CD8-positive, alpha-beta memory T cell (primary cell): Measurements from ENCODE around the gene CDK5RAP2. TPM values are rescaled to one million over a fixed set of nuclear protein-coding genes. Genes with fewer than 3 reads are reported as not detected.

Experiments
- CTCF ChIA-PET: fragments of 350-600 bp; sonication (Branson Sonifier 250); formaldehyde crosslinking; loops from one replicate; lab custom pipeline; 2021; ENCODE audit warnings: antibody characterized with exemption; lab: Charles Lee
- POLR2A ChIA-PET: fragments of 350-600 bp; sonication (Branson Sonifier 250); formaldehyde crosslinking; loops from one replicate; lab custom pipeline; 2021; ENCODE audit warnings: antibody characterized with exemption; lab: Charles Lee
- DNase-seq, 5 donors: peaks; one replicate each; pipeline versions ENCODE4 v3.0.0 to v3.0.0-alpha.2; 2020 to 2022; ENCODE audit warnings: mixed read lengths in 1 of 5
- H3K27ac ChIP-seq: one replicate; pipeline ENCODE4 v1.7.0; 2013; ENCODE audit warnings: low read depth, mild to moderate bottlenecking, low read length, moderate library complexity
- H3K27me3 ChIP-seq: 2 replicates; pipeline ENCODE4 v1.7.0; 2013; ENCODE audit warnings: low read length, mild to moderate bottlenecking; ENCODE audit not compliant: insufficient read depth, poor library complexity, severe bottlenecking
- H3K36me3 ChIP-seq: 2 replicates; pipeline ENCODE4 v1.7.0; 2013; ENCODE audit warnings: mild to moderate bottlenecking, low read length, moderate library complexity; ENCODE audit not compliant: insufficient read depth
- H3K4me1 ChIP-seq: 2 replicates; pipeline ENCODE4 v1.7.0; 2013; ENCODE audit warnings: mild to moderate bottlenecking, low read length, moderate library complexity; ENCODE audit not compliant: insufficient read depth
- H3K4me3 ChIP-seq: 2 replicates; pipeline ENCODE4 v1.7.0; 2013; ENCODE audit warnings: mild to moderate bottlenecking, low read length
- H3K9me3 ChIP-seq: 2 replicates; pipeline ENCODE4 v1.7.0; 2013; ENCODE audit warnings: mild to moderate bottlenecking, low read length
- H3K27ac Mint-ChIP-seq, 8 donors: one replicate each; pipeline ENCODE4 v1.8.0; 2020 to 2021; ENCODE audit warnings: mixed read lengths in 8 of 8, mild to moderate bottlenecking in 6 of 8, inconsistent platforms in 3 of 8, moderate library complexity in 3 of 8
- H3K27me3 Mint-ChIP-seq, 2 donors: one replicate each; pipeline ENCODE4 v1.8.0; 2020 to 2021; ENCODE audit warnings: mixed read lengths in 2 of 2, mild to moderate bottlenecking in 1 of 2, moderate library complexity in 1 of 2
- H3K36me3 Mint-ChIP-seq, 3 donors: one replicate each; pipeline ENCODE4 v1.8.0; 2020 to 2021; ENCODE audit warnings: mixed read lengths in 3 of 3, inconsistent platforms in 1 of 3, mild to moderate bottlenecking in 1 of 3
- H3K4me1 Mint-ChIP-seq, 3 donors: one replicate each; pipeline ENCODE4 v1.8.0; 2020 to 2021; ENCODE audit warnings: mixed read lengths in 3 of 3, inconsistent platforms in 1 of 3, mild to moderate bottlenecking in 1 of 3
- H3K4me3 Mint-ChIP-seq, 7 donors: one replicate each; pipeline ENCODE4 v1.8.0; 2020 to 2021; ENCODE audit warnings: mixed read lengths in 7 of 7, mild to moderate bottlenecking in 6 of 7, moderate library complexity in 4 of 7, inconsistent platforms in 2 of 7
- H3K9me3 Mint-ChIP-seq, 5 donors: one replicate each; pipeline ENCODE4 v1.8.0; 2020 to 2022; ENCODE audit warnings: mixed read lengths in 5 of 5, mild to moderate bottlenecking in 3 of 5, moderate library complexity in 2 of 5, inconsistent platforms in 1 of 5
- polyA plus RNA-seq: library from polyadenylated mRNA; unstranded; fragments of 300-500 nt; fragmentation: Illumina TruSeq; gene quantifications from one replicate; pipeline ENCODE4 v1.2.3, GENCODE V29; 2021
- total RNA-seq, 2 experiments: library from RNA; stranded (reverse); gene quantifications; one replicate each; pipeline ENCODE4 v1.2.3, GENCODE V29; 2021

The CDK5RAP2 gene
- total and polyA plus RNA-seq, 3 experiments from 2014 or later = 34.0 to 56.8 (median 56.6) TPM

DNA sequence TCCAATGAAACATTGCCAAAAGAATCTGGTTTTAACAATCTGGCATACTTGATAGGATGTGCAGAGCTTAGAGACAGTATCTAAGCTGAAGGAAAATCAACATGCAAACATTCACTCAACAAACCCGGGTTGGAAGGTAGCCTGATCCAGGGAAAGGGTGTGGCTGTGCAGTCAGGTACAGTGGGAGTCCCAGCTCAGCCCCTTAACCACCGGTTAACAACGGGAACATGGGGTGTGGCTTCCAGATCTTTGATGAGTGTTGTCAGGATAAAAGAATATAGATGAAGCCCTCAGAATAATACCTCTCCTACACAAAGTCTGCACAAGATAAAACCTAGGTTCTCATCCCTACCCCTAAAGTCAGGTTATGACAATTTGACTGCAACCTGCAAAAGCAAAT is 127.3 kb downstream of the CDK5RAP2 start:
- Histone ChIP-seq H3K36me3 (peaks cover 26% of the 10 kb centered on the region), H3K27ac (no peak overlapping the region), H3K4me1 (no peaks in the 10 kb centered on the region), H3K4me3 (no peak overlapping the region), H3K9me3 (no peaks in the 10 kb centered on the region), H3K27me3 (no peaks in the 10 kb centered on the region)
- H3K9me3 Mint-ChIP-seq = no peaks in the 10 kb centered on the region
- peaks cover 0 to 24% (median 11%) of the 10 kb centered on the region in 3 donors for H3K4me1 Mint-ChIP-seq
- DNase-seq = no peak
- ChIA-PET POLR2A (no interaction called here), CTCF (no interaction called here)
- peaks cover 28 to 94% (median 37%) of the 10 kb centered on the region in 3 donors for H3K36me3 Mint-ChIP-seq
- H3K27me3 Mint-ChIP-seq = no peaks in the 10 kb centered on the region
- no peak overlapping the region for H3K27ac Mint-ChIP-seq
- no peak overlapping the region for H3K4me3 Mint-ChIP-seq

DNA sequence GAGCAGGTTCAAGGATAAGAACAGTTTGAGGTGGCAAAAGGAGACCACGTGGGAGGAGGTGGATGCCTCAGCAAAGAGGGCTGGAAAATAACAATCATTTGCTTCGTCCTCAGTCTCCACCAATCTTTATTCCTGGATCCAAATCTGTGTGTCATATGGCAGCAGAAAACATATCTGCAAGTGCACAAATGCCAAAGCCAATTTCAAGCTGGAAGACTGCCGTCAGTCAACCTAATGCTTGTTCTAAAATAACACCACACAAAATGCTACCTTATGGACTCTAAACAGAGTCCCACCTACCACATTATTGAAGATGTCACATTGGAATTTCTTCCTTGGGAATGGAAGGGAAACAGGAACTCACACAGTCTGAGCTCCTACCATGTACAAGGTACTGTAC is 129.1 kb downstream of the CDK5RAP2 start:
- DNase-seq = no peak
- Mint-ChIP-seq H3K4me3 (no peak overlapping the region), H3K27ac (peak overlapping the region in 1 of 8 donors; percentile 22), H3K4me1 (peaks cover 10 to 37% (median 20%) of the 10 kb centered on the region in 3 donors), H3K27me3 (no peaks in the 10 kb centered on the region), H3K36me3 (peaks cover 21 to 89% (median 29%) of the 10 kb centered on the region in 3 donors), H3K9me3 (no peaks in the 10 kb centered on the region)
- Histone ChIP-seq H3K4me1 (peaks cover 4% of the 10 kb centered on the region), H3K4me3 (no peak overlapping the region), H3K36me3 (peaks cover 19% of the 10 kb centered on the region), H3K27me3 (no peaks in the 10 kb centered on the region), H3K27ac (no peak overlapping the region), H3K9me3 (no peaks in the 10 kb centered on the region)
- POLR2A ChIA-PET = no interaction called here
- CTCF ChIA-PET = no interaction called here

DNA sequence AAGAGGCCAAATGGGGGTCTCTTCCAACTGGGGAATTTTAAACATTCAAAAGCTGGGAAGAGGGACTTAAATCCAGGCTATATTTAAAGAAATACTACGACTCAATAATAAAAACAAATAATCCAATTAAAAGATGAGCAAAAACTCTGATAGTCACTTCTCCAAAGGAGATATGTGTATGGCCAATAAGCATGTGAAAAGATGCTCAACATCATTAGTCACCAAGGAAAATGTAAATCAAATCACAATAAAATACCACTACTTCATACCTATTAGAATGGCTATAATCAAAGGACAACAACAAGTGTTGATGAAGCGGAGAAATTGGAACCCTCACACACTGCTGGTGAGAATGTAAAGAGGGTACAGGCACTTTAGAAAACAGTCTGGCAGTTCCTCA is 130.4 kb downstream of the CDK5RAP2 start:
- no peaks in the 10 kb centered on the region for H3K27me3 ChIP-seq
- Mint-ChIP-seq H3K9me3 (no peaks in the 10 kb centered on the region), H3K4me1 (peaks cover 10 to 37% (median 20%) of the 10 kb centered on the region in 3 donors), H3K27ac (no peak overlapping the region), H3K27me3 (no peaks in the 10 kb centered on the region), H3K36me3 (peaks cover 14 to 77% (median 22%) of the 10 kb centered on the region in 3 donors), H3K4me3 (no peak overlapping the region)
- no peaks in the 10 kb centered on the region for H3K9me3 ChIP-seq
- H3K4me3 ChIP-seq = no peak overlapping the region
- ChIA-PET POLR2A (no interaction called here), CTCF (no interaction called here)
- no peak overlapping the region for H3K27ac ChIP-seq
- peaks cover 23% of the 10 kb centered on the region for H3K36me3 ChIP-seq
- DNase-seq = no peak
- peaks cover 4% of the 10 kb centered on the region for H3K4me1 ChIP-seq

DNA sequence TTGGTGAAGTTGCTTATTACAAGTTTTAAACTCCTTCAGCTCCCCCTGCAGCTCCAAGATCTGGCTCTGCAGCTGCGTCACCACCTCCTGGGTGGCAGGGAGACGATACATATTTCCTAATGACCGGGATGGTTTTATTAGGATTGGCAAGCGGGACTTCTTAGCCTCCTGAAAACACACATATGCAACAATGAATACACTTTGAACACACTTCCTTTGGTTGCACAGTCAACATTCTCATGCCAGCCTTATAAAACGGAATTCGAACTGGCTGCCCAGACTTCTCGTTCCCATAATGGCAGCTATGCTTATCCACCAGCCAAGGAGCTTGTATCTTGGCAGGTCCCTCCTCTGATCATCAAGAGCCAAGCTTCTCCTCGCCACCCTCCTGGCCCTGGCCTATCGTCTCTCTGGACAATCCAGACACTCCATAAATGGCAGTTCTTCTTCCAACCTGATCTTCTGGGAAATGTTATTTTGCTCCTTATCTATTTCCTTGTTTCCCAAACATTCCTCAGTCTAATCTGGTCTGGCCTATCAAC is 131.9 kb downstream of the CDK5RAP2 start:
- H3K4me1 Mint-ChIP-seq = peaks cover 10 to 37% (median 20%) of the 10 kb centered on the region in 3 donors
- H3K27me3 Mint-ChIP-seq = no peaks in the 10 kb centered on the region
- Histone ChIP-seq H3K4me1 (peaks cover 4% of the 10 kb centered on the region), H3K36me3 (peaks cover 18% of the 10 kb centered on the region), H3K9me3 (no peaks in the 10 kb centered on the region), H3K27me3 (no peaks in the 10 kb centered on the region), H3K4me3 (no peak overlapping the region), H3K27ac (no peak overlapping the region)
- H3K27ac Mint-ChIP-seq = peak overlapping the region in 2 of 8 donors; percentile 48 to 87
- no peak overlapping the region for H3K4me3 Mint-ChIP-seq
- POLR2A ChIA-PET = no interaction called here
- no peak for DNase-seq
- peaks cover 12 to 69% (median 25%) of the 10 kb centered on the region in 3 donors for H3K36me3 Mint-ChIP-seq
- CTCF ChIA-PET = no interaction called here
- H3K9me3 Mint-ChIP-seq = no peaks in the 10 kb centered on the region

DNA sequence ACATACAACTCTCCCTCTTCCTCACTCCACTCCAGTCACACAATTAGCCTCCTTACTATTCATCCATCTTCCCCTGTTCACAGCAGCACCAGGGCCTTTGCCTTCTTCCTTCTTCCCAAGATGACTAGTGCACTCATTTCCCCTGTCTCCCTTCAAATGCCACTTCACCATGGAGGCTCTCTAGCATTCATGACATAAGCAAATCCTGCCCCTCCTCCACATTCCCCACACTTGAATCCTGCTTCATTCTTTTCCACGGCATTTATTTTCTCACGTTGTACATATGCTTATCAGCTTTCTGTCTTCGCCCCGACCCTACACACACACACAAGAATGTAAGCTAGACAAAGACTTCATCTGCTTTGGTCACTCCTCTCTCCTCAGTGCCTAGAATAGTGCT is 133.3 kb downstream of the CDK5RAP2 start:
- H3K27ac Mint-ChIP-seq = peak overlapping the region in 7 of 8 donors; percentile 1 to 58 (median 46)
- peak overlapping the region in 1 of 7 donors; percentile 14 for H3K4me3 Mint-ChIP-seq
- ChIA-PET POLR2A (no interaction called here), CTCF (interaction anchor here (0.9 kb wide), 1 partner anchor 10 kb away, joined by 3 read pairs; no protein-coding TSS in a partner anchor)
- no peak overlapping the region for H3K27ac ChIP-seq
- H3K9me3 ChIP-seq = no peaks in the 10 kb centered on the region
- no peaks in the 10 kb centered on the region for H3K27me3 Mint-ChIP-seq
- no peak for DNase-seq
- H3K27me3 ChIP-seq = no peaks in the 10 kb centered on the region
- H3K4me1 Mint-ChIP-seq = peaks cover 10 to 37% (median 20%) of the 10 kb centered on the region in 3 donors
- H3K36me3 ChIP-seq = peaks cover 12% of the 10 kb centered on the region
- no peaks in the 10 kb centered on the region for H3K9me3 Mint-ChIP-seq
- peaks cover 4% of the 10 kb centered on the region for H3K4me1 ChIP-seq
- H3K4me3 ChIP-seq = no peak overlapping the region
- H3K36me3 Mint-ChIP-seq = peaks cover 10 to 71% (median 20%) of the 10 kb centered on the region in 3 donors

DNA sequence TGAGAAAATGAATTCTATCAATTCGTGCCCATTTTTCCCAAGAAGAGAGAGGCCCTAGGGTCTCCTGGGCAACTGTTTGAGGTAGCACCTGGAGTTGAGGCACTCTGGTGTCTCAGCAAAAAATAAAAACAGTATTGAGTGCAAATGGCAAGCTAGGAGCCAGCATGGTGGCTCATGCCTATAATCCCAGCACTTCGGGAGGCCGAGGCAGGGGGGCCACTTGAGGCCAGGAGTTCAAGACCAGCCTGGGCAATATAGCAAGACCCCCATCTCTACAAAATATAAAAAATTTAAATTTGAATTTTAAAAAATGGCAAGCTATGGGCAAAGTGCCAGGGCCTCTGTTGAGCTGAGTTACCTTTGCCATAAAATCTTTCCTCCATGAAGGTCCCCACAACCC is 136.0 kb downstream of the CDK5RAP2 start:
- Mint-ChIP-seq H3K9me3 (no peaks in the 10 kb centered on the region), H3K4me3 (no peak overlapping the region), H3K4me1 (peaks cover 15 to 31% (median 19%) of the 10 kb centered on the region in 3 donors), H3K27ac (no peak overlapping the region), H3K36me3 (peaks cover 12 to 73% (median 22%) of the 10 kb centered on the region in 3 donors), H3K27me3 (no peaks in the 10 kb centered on the region)
- no peaks in the 10 kb centered on the region for H3K27me3 ChIP-seq
- peaks cover 4% of the 10 kb centered on the region for H3K4me1 ChIP-seq
- no peak overlapping the region for H3K27ac ChIP-seq
- H3K9me3 ChIP-seq = no peaks in the 10 kb centered on the region
- no peak for DNase-seq
- CTCF ChIA-PET = interaction anchor here (1.4 kb wide), 1 partner anchor 11 kb away, joined by 4 read pairs; no protein-coding TSS in a partner anchor
- POLR2A ChIA-PET = no interaction called here
- peaks cover 31% of the 10 kb centered on the region for H3K36me3 ChIP-seq
- no peak overlapping the region for H3K4me3 ChIP-seq

DNA sequence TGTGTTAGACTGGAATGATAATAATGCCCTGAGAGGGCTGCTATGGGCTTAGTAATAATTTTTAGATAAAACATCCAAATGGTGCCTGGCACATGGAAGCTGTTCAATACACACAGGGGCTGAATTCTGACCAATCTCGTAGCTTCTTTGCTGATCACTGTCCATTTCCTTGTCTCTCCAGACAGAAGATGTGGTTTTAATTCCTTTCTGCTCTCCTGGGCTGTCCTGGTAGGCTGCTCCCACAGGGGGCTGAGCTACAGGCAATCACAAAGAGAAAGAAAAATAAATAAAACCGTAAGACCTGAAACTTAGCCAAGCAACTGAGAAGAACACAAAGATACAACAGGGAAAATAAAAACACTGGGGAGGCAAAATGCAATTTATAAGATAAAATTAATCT is 136.5 kb downstream of the CDK5RAP2 start:
- ChIA-PET POLR2A (no interaction called here), CTCF (interaction anchor here (1.4 kb wide), 1 partner anchor 10 kb away, joined by 4 read pairs; no protein-coding TSS in a partner anchor)
- no peak for DNase-seq
- Mint-ChIP-seq H3K4me3 (no peak overlapping the region), H3K27ac (peak overlapping the region in 1 of 8 donors; percentile 48), H3K4me1 (peaks cover 18 to 31% (median 20%) of the 10 kb centered on the region in 3 donors), H3K36me3 (peaks cover 10 to 73% (median 21%) of the 10 kb centered on the region in 3 donors), H3K9me3 (no peaks in the 10 kb centered on the region), H3K27me3 (no peaks in the 10 kb centered on the region)
- no peaks in the 10 kb centered on the region for H3K27me3 ChIP-seq
- H3K4me3 ChIP-seq = no peak overlapping the region
- peaks cover 31% of the 10 kb centered on the region for H3K36me3 ChIP-seq
- no peaks in the 10 kb centered on the region for H3K9me3 ChIP-seq
- H3K27ac ChIP-seq = no peak overlapping the region
- peaks cover 4% of the 10 kb centered on the region for H3K4me1 ChIP-seq

DNA sequence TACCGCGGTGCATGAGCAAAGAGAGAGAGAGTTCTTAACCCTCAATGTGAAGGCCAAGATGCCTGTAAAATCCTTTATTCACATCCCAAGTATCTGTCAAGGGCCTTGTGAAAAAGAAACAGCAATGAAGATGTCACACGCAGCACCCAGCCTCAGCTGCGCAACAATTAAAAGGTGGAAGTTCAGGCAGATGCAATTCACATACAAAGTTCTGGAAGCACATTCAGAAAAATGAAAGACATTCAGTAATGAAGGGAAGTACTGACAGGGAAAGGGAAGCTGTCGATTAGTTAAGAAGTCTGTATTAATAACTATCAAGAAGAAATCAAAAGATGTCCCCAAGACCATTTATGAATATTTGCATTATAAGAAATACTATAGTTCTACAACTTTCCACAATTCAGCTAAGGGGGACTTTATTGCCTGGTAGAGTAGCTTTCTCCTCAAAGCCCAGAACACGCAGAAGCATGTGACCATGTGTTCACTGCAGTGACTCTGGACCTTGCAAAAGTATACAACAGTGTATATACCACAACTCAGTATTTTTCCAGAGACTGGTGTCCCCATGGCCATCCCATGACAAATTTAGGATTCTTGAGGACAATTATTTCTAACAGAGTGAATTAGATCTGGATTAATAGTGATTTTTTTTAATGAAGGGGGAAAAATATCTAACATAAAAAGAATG is 137.5 kb downstream of the CDK5RAP2 start:
- no peak overlapping the region for H3K4me3 Mint-ChIP-seq
- H3K9me3 ChIP-seq = no peaks in the 10 kb centered on the region
- no peak for DNase-seq
- H3K27me3 Mint-ChIP-seq = no peaks in the 10 kb centered on the region
- H3K4me3 ChIP-seq = no peak overlapping the region
- peaks cover 31% of the 10 kb centered on the region for H3K36me3 ChIP-seq
- ChIA-PET POLR2A (no interaction called here), CTCF (no interaction called here)
- no peaks in the 10 kb centered on the region for H3K27me3 ChIP-seq
- peak overlapping the region in 2 of 8 donors; percentile 20 to 76 for H3K27ac Mint-ChIP-seq
- H3K27ac ChIP-seq = no peak overlapping the region
- H3K4me1 ChIP-seq = peaks cover 4% of the 10 kb centered on the region
- H3K4me1 Mint-ChIP-seq = peaks cover 20 to 30% (median 20%) of the 10 kb centered on the region in 3 donors
- peaks cover 4 to 73% (median 25%) of the 10 kb centered on the region in 3 donors for H3K36me3 Mint-ChIP-seq
- H3K9me3 Mint-ChIP-seq = no peaks in the 10 kb centered on the region
